Endodermal cell (in vitro differentiated cells): ENCODE data around the gene CHD5. TPM values are rescaled to one million over a fixed set of nuclear protein-coding genes. Genes with fewer than 3 reads are reported as not detected.
A peak's percentile ranks its signal among the peaks of the same experiment; 100 is the strongest.

ENCODE experiments used
- DNase-seq: peaks from one replicate; pipeline ENCODE4 v3.0.0-alpha.2; 2017
- H3K27ac ChIP-seq: 2 replicates; pipeline ENCODE4 v1.5.1; 2013; ENCODE audit warnings: mild to moderate bottlenecking, low read depth, low read length, moderate library complexity
- H3K27me3 ChIP-seq: 2 replicates; pipeline ENCODE4 v1.6.1; 2013; ENCODE audit warnings: mild to moderate bottlenecking, low read length, moderate library complexity; ENCODE audit not compliant: insufficient read depth, control insufficient read depth, poor library complexity, severe bottlenecking
- H3K36me3 ChIP-seq: 2 replicates; pipeline ENCODE4 v1.7.0; 2013; ENCODE audit warnings: mild to moderate bottlenecking, low read length, moderate library complexity; ENCODE audit not compliant: control insufficient read depth, insufficient read depth
- H3K4me1 ChIP-seq: one replicate; pipeline ENCODE4 v1.7.0; 2013; ENCODE audit warnings: low read length; ENCODE audit not compliant: control insufficient read depth, insufficient read depth
- H3K4me3 ChIP-seq: 2 replicates; pipeline ENCODE4 v1.5.1; 2013; ENCODE audit warnings: mild to moderate bottlenecking, low read length, moderate library complexity
- H3K9ac ChIP-seq: 2 replicates; pipeline ENCODE4 v1.6.1; 2013; ENCODE audit warnings: mild to moderate bottlenecking, low read length, moderate library complexity; ENCODE audit not compliant: poor library complexity, severe bottlenecking; ENCODE audit errors: extremely low read depth
- H3K9me3 ChIP-seq: 2 replicates; pipeline ENCODE4 v1.6.1; 2013; ENCODE audit warnings: mild to moderate bottlenecking, low read length, moderate library complexity; ENCODE audit not compliant: control insufficient read depth
- H3K27ac Mint-ChIP-seq: 2 replicates; pipeline ENCODE4 v1.8.0; 2020; ENCODE audit warnings: mixed read lengths
- H3K27me3 Mint-ChIP-seq: 2 replicates; pipeline ENCODE4 v1.8.0; 2021; ENCODE audit warnings: mild to moderate bottlenecking, mixed read lengths; ENCODE audit not compliant: insufficient read depth
- H3K36me3 Mint-ChIP-seq: 2 replicates; pipeline ENCODE4 v1.8.0; 2020; ENCODE audit warnings: low read depth, mixed read lengths
- H3K4me1 Mint-ChIP-seq: 2 replicates; pipeline ENCODE4 v1.8.0; 2020; ENCODE audit warnings: mixed read lengths
- H3K4me3 Mint-ChIP-seq: 2 replicates; pipeline ENCODE4 v1.8.0; 2020; ENCODE audit warnings: mild to moderate bottlenecking, moderate library complexity, mixed read lengths
- H3K9me3 Mint-ChIP-seq: 2 replicates; pipeline ENCODE4 v1.8.0; 2020; ENCODE audit warnings: mild to moderate bottlenecking, mixed read lengths
- WGBS, 2 experiments: methylation state at CpG; one replicate each; pipeline versions ENCODE4 v1.1.5 to v1.1.7; 2013; ENCODE audit warnings: missing lambda C conversion rate in 2 of 2, mixed read lengths in 1 of 2; ENCODE audit not compliant: insufficient coverage in 1 of 2, insufficient read length in 1 of 2; 5-methylcytosine and 5-hydroxymethylcytosine counted together
- long read RNA-seq, 4 experiments: library from polyadenylated mRNA in 2 of 4; library from RNA in 1 of 4; library from capped mRNA in 1 of 4; stranded (forward) in 3 of 4; unstranded in 1 of 4; transcript quantifications; one replicate each; pipeline ENCODE4 v2.0.0, GENCODE V29; 2020 to 2021; ENCODE audit warnings: inconsistent platforms in 1 of 4
- polyA plus RNA-seq, 2 experiments: library from polyadenylated mRNA; stranded (reverse); fragments of 50-300 nt; gene quantifications; one replicate each; pipeline ENCODE4 v1.2.3, GENCODE V29; 2013
- total RNA-seq, 2 donors: library from RNA; stranded (reverse); fragmentation: NEBNext Ultra II Directional in 1 of 2; extraction: Animal tissue kit (Norgen Biotek cat#: 25700) in 1 of 2; gene quantifications; 2 replicates in 1 of 2; 3 replicates in 1 of 2; pipeline ENCODE4 v1.2.1, GENCODE V29; 2021
- TF ChIP-seq, protein P1 (sequence below): fragments of 200-600 bp; sonication (generic); conservative IDR thresholded peaks from 2 replicates; pipeline ENCODE4 v1.5.0; 2021; ENCODE audit warnings: antibody characterized with exemption, mild to moderate bottlenecking

Gene CHD5
- total RNA-seq, result under 1 TPM; 0.40 to 0.69 TPM
- polyA plus RNA-seq (2013, experiment 1 of 2), result 0.36 TPM
- polyA plus RNA-seq (2013, experiment 2 of 2), result 0.46 TPM
- long read RNA-seq, experiment 1, result 0 reads
- long read RNA-seq, experiment 2, result 0 reads
- long read RNA-seq, experiment 3, result 0 reads
- long read RNA-seq, experiment 4, result 0 reads

DNA sequence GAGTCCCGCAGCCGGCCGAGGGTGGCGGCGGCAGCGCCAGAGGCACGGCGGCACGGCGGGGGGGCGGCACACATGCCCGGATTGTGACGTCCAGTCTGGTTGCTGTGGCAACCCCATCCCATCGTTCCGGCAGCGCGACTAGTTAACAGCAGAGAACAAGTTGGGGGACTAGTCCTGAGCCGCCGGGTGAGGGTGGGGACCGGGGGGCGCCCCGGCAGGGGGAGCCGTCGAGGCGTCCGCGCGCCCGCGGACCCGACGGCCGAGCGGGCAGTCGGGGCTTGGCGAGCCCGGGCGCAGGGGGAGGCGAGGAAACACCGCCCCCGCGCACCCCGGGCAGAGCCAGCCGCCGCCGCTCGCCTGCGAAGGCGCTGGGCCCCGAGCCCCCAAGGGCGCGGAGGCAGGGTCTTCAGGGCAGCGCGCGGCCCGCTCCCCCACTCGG lies at the start of gene CHD5:
CHD5 (minus strand) TSS at position 54 of the 439 bp plus-strand sequence. CDS start 298 bp downstream, outside the sequence.
- WGBS, 2 experiments, result 4 to 6% methylated on average over 18 to 57 of the region's 57 CpGs
- peak; percentile 80 for DNase-seq

DNA sequence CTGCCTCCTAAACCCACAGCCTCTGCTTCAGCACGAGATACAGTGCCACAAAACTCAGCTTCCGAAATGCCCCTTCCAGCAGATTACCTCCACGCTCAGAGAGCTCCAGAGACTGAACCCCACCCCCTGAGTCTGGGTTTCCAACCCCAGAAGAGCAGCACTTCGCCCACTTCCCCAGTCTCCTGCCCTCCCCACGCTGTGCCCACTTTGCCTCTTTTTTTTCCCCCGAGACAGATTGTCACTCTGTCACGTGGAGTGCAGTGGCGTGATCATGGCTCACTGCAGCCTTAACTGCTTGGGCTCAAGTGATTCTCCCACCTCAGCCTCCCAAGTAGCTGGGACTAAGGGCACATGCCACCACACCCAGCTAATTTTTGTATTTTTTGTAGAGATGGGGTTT lies 45.5 kb upstream of the CHD5 start:
- Histone ChIP-seq H3K9ac (no peak overlapping the region), H3K4me3 (no peak overlapping the region), H3K27me3 (no peaks in the 10 kb centered on the region), H3K27ac (no peak overlapping the region), H3K9me3 (no peaks in the 10 kb centered on the region), H3K36me3 (peaks cover 69% of the 10 kb centered on the region), H3K4me1 (no peaks in the 10 kb centered on the region)
- Mint-ChIP-seq H3K36me3 (peaks cover 67% of the 10 kb centered on the region), H3K9me3 (no peaks in the 10 kb centered on the region), H3K27ac (no peak overlapping the region), H3K27me3 (no peaks in the 10 kb centered on the region), H3K4me1 (no peaks in the 10 kb centered on the region), H3K4me3 (no peak overlapping the region)
- TF ChIP-seq, protein P1, sequence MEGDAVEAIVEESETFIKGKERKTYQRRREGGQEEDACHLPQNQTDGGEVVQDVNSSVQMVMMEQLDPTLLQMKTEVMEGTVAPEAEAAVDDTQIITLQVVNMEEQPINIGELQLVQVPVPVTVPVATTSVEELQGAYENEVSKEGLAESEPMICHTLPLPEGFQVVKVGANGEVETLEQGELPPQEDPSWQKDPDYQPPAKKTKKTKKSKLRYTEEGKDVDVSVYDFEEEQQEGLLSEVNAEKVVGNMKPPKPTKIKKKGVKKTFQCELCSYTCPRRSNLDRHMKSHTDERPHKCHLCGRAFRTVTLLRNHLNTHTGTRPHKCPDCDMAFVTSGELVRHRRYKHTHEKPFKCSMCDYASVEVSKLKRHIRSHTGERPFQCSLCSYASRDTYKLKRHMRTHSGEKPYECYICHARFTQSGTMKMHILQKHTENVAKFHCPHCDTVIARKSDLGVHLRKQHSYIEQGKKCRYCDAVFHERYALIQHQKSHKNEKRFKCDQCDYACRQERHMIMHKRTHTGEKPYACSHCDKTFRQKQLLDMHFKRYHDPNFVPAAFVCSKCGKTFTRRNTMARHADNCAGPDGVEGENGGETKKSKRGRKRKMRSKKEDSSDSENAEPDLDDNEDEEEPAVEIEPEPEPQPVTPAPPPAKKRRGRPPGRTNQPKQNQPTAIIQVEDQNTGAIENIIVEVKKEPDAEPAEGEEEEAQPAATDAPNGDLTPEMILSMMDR, result no peak
- no peak for DNase-seq
- whole genome bisulfite sequencing, 2 experiments, result 77 to 96% methylated on average over 5 to 8 of the region's 8 CpGs

More for the DNA sequence above, at the start of gene CHD5:
- Mint-ChIP-seq H3K9me3 (no peaks in the 10 kb centered on the region), H3K27ac (no peak within 1 kb of the TSS), H3K4me3 (peak within 1 kb of the TSS; percentile 45), H3K36me3 (peaks cover 9% of the 10 kb centered on the region), H3K27me3 (peaks cover 28% of the 10 kb centered on the region), H3K4me1 (peaks cover 2% of the 10 kb centered on the region)
- no peaks in the 10 kb centered on the region for H3K9me3 ChIP-seq
- H3K4me1 ChIP-seq, result no peaks in the 10 kb centered on the region
- H3K27me3 ChIP-seq, result peaks cover 75% of the 10 kb centered on the region
- H3K27ac ChIP-seq, result no peak within 1 kb of the TSS
- TF ChIP-seq, protein P1, result no peak
- peaks cover 13% of the 10 kb centered on the region for H3K36me3 ChIP-seq
- no peak within 1 kb of the TSS for H3K9ac ChIP-seq
- no peak within 1 kb of the TSS for H3K4me3 ChIP-seq

DNA sequence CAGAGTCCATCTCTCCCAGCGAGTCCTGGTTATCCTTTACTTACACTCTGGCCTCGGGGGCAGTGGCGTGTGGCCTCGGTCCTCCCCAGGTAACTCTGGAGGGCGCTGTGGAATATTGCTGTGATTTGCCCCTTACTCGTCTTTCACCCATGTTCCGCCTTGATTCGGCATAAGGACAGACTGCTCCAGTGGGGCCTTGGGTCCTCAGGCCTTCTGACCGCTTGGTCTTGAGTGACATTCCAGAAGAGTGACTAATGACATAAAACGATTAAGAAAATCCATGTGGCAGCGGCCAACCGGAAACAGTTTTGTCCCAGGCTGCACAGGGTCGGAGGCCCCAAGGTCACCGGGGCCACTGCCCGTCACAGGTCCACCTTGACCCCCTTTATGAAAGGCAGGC lies 44.6 kb upstream of the CHD5 start:
- H3K9me3 ChIP-seq, result no peaks in the 10 kb centered on the region
- Mint-ChIP-seq H3K9me3 (no peaks in the 10 kb centered on the region), H3K4me3 (no peak overlapping the region), H3K36me3 (peaks cover 65% of the 10 kb centered on the region), H3K4me1 (no peaks in the 10 kb centered on the region), H3K27ac (no peak overlapping the region), H3K27me3 (no peaks in the 10 kb centered on the region)
- no peak overlapping the region for H3K9ac ChIP-seq
- 95 to 96% methylated on average over 13 to 15 of the region's 15 CpGs for WGBS, 2 experiments
- no peak for DNase-seq
- peaks cover 63% of the 10 kb centered on the region for H3K36me3 ChIP-seq
- H3K4me1 ChIP-seq, result no peaks in the 10 kb centered on the region
- H3K4me3 ChIP-seq, result no peak overlapping the region
- TF ChIP-seq, protein P1, result no peak
- H3K27me3 ChIP-seq, result no peaks in the 10 kb centered on the region
- H3K27ac ChIP-seq, result no peak overlapping the region
